DOHH2 (cell line): ENCODE results near the gene TMOD2.

Source experiments
- H3F3A ChIP-seq: fragments of 200-600 bp; sonication (generic), shearing (Covaris generic); 2 replicates; pipeline ENCODE4 v1.6.0; 2016; ENCODE audit warnings: antibody characterized with exemption, mild to moderate bottlenecking; ENCODE audit not compliant: control insufficient read depth, insufficient read depth
- H3K27ac ChIP-seq: fragments of 200-600 bp; sonication (generic); 2 replicates; pipeline ENCODE4 v1.5.1; 2014; ENCODE audit warnings: low read depth, mild to moderate bottlenecking, low read length, moderate library complexity
- H3K27me3 ChIP-seq: fragments of 200-600 bp; sonication (generic); 2 replicates; pipeline ENCODE4 v1.6.1; 2014; ENCODE audit warnings: mild to moderate bottlenecking, low read length, mixed read lengths; ENCODE audit not compliant: control insufficient read depth
- H3K36me3 ChIP-seq: fragments of 200-600 bp; sonication (generic); 2 replicates; pipeline ENCODE4 v1.6.1; 2014; ENCODE audit warnings: mild to moderate bottlenecking, low read length, moderate library complexity, mixed read lengths; ENCODE audit not compliant: control insufficient read depth
- H3K4me1 ChIP-seq: fragments of 200-600 bp; sonication (generic); 2 replicates; pipeline ENCODE4 v1.6.1; 2014; ENCODE audit warnings: mild to moderate bottlenecking, low read length, mixed read lengths; ENCODE audit not compliant: control insufficient read depth
- H3K4me2 ChIP-seq: fragments of 200-600 bp; sonication (generic); 2 replicates; pipeline ENCODE4 v1.6.0; 2014; ENCODE audit warnings: mild to moderate bottlenecking, low read length, moderate library complexity
- H3K4me3 ChIP-seq: fragments of 200-600 bp; sonication (generic); 2 replicates; pipeline ENCODE4 v1.5.1; 2014; ENCODE audit warnings: mild to moderate bottlenecking, low read length, mixed read lengths
- H3K79me2 ChIP-seq: fragments of 200-600 bp; sonication (generic); 2 replicates; pipeline ENCODE4 v1.6.1; 2014; ENCODE audit warnings: mild to moderate bottlenecking, low read length, mixed read lengths; ENCODE audit not compliant: control insufficient read depth
- H3K9me2 ChIP-seq: fragments of 200-600 bp; sonication (generic); replicated peaks from 2 replicates; pipeline ENCODE4 v1.6.1; 2014; ENCODE audit warnings: mild to moderate bottlenecking, low read length, mixed read lengths; ENCODE audit not compliant: control insufficient read depth
- H3K9me3 ChIP-seq: fragments of 200-600 bp; sonication (generic); 2 replicates; pipeline ENCODE4 v1.6.1; 2014; ENCODE audit warnings: antibody characterized with exemption, low read length, mixed read lengths; ENCODE audit not compliant: control insufficient read depth, insufficient read depth
- H4K20me1 ChIP-seq: fragments of 200-600 bp; sonication (generic); 2 replicates; pipeline ENCODE4 v1.6.0; 2014; ENCODE audit warnings: low read depth, mild to moderate bottlenecking, antibody characterized with exemption, low read length, moderate library complexity; ENCODE audit not compliant: control insufficient read depth, insufficient read depth
- CTCF ChIP-seq: fragments of 200-600 bp; sonication (generic); IDR thresholded peaks from one replicate; pipeline ENCODE4 v1.5.1; 2014; ENCODE audit warnings: antibody characterized with exemption, mild to moderate bottlenecking, low read depth, low read length; ENCODE audit not compliant: poor library complexity, severe bottlenecking
- EZH2phosphoT487 ChIP-seq: fragments of 200-600 bp; sonication (generic); IDR thresholded peaks from 2 replicates; pipeline ENCODE4 v1.6.1; 2017; ENCODE audit warnings: borderline replicate concordance, mild to moderate bottlenecking, antibody characterized with exemption, low read length, moderate library complexity, mixed read lengths

The TMOD2 gene

GRCh38 chr15:51856714-51857380 lies 105.5 kb downstream of the TMOD2 start:
- Histone ChIP-seq H3K79me2 (peaks cover 43% of the 10 kb centered on the region), H3K4me3 (no peak overlapping the region), H3K4me1 (no peaks in the 10 kb centered on the region), H4K20me1 (no peaks in the 10 kb centered on the region), H3K27me3 (no peaks in the 10 kb centered on the region), H3F3A (no peaks in the 10 kb centered on the region), H3K9me3 (no peaks in the 10 kb centered on the region), H3K9me2 (no peaks in the 10 kb centered on the region), H3K4me2 (no peak overlapping the region), H3K36me3 (no peaks in the 10 kb centered on the region; the same call in 1 of the 2 replicates), H3K27ac (no peak overlapping the region)
- TF ChIP-seq EZH2phosphoT487 (no peak), CTCF (no peak)

- H3K4me1 ChIP-seq = no peaks in the 10 kb centered on the region
- H3K27ac ChIP-seq = no peak overlapping the region
- no peaks in the 10 kb centered on the region for H3K27me3 ChIP-seq
- no peaks in the 10 kb centered on the region for H3K9me3 ChIP-seq
- no peaks in the 10 kb centered on the region for H3F3A ChIP-seq
- H3K4me3 ChIP-seq = no peak overlapping the region
- peaks cover 17% of the 10 kb centered on the region for H3K36me3 ChIP-seq
- TF ChIP-seq EZH2phosphoT487 (no peak), CTCF (no peak)
- peaks cover 9% of the 10 kb centered on the region for H3K79me2 ChIP-seq
- H3K9me2 ChIP-seq = no peaks in the 10 kb centered on the region
- no peaks in the 10 kb centered on the region for H4K20me1 ChIP-seq
- H3K4me2 ChIP-seq = no peak overlapping the region
Measured at GRCh38 chr15:51861557-51862359, 110.4 kb downstream of the TMOD2 start.

GRCh38 chr15:51863131-51863530 lies 111.7 kb downstream of the TMOD2 start:
- Histone ChIP-seq H3K4me3 (no peak overlapping the region), H3K9me2 (no peaks in the 10 kb centered on the region), H3K4me1 (no peaks in the 10 kb centered on the region), H3K27ac (no peak overlapping the region), H3K9me3 (no peaks in the 10 kb centered on the region), H3K4me2 (no peak overlapping the region), H4K20me1 (no peaks in the 10 kb centered on the region), H3F3A (no peaks in the 10 kb centered on the region), H3K79me2 (peaks cover 9% of the 10 kb centered on the region), H3K27me3 (no peaks in the 10 kb centered on the region), H3K36me3 (peaks cover 26% of the 10 kb centered on the region)
- no peak for TF ChIP-seq EZH2phosphoT487
- TF ChIP-seq CTCF = no peak
